Skeletal muscle tissue (tissue), 4 donors: ENCODE results near the gene H6PD. TPM values are rescaled to one million over a fixed set of nuclear protein-coding genes. Genes with fewer than 3 reads are reported as not detected.

Source experiments
- H3K27ac ChIP-seq: one replicate; pipeline ENCODE4 v1.7.0; 2013; ENCODE audit warnings: mild to moderate bottlenecking, low read depth, low read length, inconsistent platforms
- H3K27me3 ChIP-seq, 3 donors: one replicate each; pipeline ENCODE4 v1.7.0; 2013; ENCODE audit warnings: low read length in 3 of 3; ENCODE audit not compliant: control insufficient read depth in 3 of 3, insufficient read depth in 3 of 3
- H3K36me3 ChIP-seq, 3 donors: one replicate each; pipeline ENCODE4 v1.7.0; 2013; ENCODE audit warnings: low read length in 3 of 3; ENCODE audit not compliant: control insufficient read depth in 3 of 3, insufficient read depth in 3 of 3
- H3K4me1 ChIP-seq, 3 donors: one replicate each; pipeline ENCODE4 v1.7.0; 2013; ENCODE audit warnings: low read length in 3 of 3, mild to moderate bottlenecking in 3 of 3; ENCODE audit not compliant: control insufficient read depth in 3 of 3, insufficient read depth in 3 of 3
- H3K4me3 ChIP-seq, 3 donors: one replicate each; pipeline ENCODE4 v1.7.0; 2013; ENCODE audit warnings: low read length in 3 of 3
- H3K9ac ChIP-seq, 3 donors: one replicate each; pipeline ENCODE4 v1.7.0; 2013; ENCODE audit warnings: low read length in 3 of 3, mild to moderate bottlenecking in 3 of 3, moderate library complexity in 2 of 3, low read depth in 1 of 3
- H3K9me3 ChIP-seq, 3 donors: one replicate each; pipeline ENCODE4 v1.7.0; 2013; ENCODE audit warnings: low read length in 3 of 3; ENCODE audit not compliant: control insufficient read depth in 3 of 3
- total RNA-seq: library from RNA; depleted of rRNA; stranded (reverse); fragments of >200 nt; gene quantifications from one replicate; pipeline ENCODE4 v1.2.3, GENCODE V29; 2014
- donor health status: Osteomylitis.

The H6PD gene
- total RNA-seq, 1 donor from 2014 or later: 24.5 TPM

DNA sequence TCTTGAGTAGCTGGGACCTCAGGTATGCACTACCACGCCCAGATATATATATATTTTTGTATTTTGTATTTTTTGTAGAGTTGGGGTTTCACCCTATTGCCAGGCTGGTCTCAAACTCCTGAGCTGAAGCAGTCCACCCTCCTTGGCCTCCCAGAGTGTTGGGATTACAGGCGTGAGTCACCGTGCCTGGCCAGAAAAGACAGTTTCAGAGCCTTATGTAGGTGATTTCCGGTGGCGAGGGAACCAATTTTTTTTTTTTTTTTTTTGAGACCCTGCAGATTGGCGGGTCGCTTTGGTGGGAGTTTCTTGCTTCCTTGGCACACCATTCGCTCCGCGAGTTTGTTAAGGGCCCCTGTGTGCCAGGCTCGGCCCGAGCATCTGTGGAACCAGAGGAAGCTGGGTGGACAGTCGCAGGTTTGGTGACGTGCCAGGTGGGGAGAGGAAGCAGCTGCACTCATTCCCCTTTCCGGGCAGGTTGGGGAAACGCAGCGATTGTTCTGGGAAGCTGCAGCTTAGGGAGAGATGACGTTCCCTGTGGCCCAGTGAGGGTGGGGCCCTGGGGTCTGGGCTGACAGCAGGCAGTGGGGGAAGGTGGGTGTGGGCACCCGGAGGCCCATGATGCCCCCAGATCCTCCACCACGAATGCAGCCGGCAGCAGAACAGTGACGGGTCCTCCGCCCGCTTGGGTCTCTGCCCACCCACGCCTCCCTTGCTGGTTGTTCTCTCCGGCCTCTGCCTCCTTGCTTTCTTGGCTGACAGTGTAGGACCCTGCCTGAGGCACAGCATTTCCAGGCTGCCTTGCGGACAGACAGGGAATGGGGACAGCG is 83.2 kb downstream of the H6PD start:
- peak overlapping the region in 1 of 3 donors; percentile 20 for H3K9ac ChIP-seq
- peaks cover 0 to 2% (median 0%) of the 10 kb centered on the region in 3 donors for H3K36me3 ChIP-seq
- no peaks in the 10 kb centered on the region for H3K27me3 ChIP-seq
- H3K4me3 ChIP-seq: no peak overlapping the region
- peak overlapping the region; percentile 62 for H3K27ac ChIP-seq
- H3K9me3 ChIP-seq: no peaks in the 10 kb centered on the region
- H3K4me1 ChIP-seq: peaks cover 25 to 51% (median 38%) of the 10 kb centered on the region in 3 donors

DNA sequence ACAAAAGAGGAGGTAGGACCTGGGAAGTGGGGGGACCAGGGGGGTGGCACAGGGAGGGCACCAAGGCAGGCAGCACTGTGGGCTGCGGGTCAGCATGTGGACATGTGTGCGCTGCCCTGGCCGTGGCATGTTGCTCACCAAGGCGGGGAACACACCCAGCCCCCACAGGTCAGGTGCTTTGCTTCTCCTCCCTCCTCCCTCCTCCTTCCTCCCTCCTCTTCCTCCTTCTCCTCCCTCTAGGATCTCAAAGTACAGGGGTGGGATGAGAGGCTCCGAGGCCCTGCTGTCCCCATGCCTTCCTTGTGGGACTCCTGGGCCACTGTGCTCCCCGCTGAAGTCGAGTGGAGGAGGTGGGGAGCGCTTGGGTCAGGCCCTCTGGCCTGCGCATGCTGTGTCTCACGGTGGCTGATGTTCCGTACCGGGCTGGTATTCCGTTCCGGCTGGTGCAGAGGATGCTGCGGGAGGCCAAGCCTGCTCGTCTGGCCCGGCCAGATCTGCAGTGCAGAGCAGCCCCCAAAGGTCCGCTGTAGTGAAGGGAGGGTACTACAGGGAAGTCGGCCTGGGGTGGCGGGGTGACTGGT is 84.7 kb downstream of the H6PD start:
- H3K4me3 ChIP-seq: no peak overlapping the region
- H3K9ac ChIP-seq: no peak overlapping the region
- H3K36me3 ChIP-seq: peaks cover 0 to 2% (median 0%) of the 10 kb centered on the region in 3 donors
- H3K27ac ChIP-seq: no peak overlapping the region
- no peaks in the 10 kb centered on the region for H3K9me3 ChIP-seq
- no peaks in the 10 kb centered on the region for H3K27me3 ChIP-seq
- H3K4me1 ChIP-seq: peaks cover 29 to 63% (median 44%) of the 10 kb centered on the region in 3 donors

- Histone ChIP-seq H3K27ac (no peak overlapping the region), H3K36me3 (peaks cover 0 to 2% (median 0%) of the 10 kb centered on the region in 3 donors), H3K4me3 (no peak overlapping the region), H3K9me3 (no peaks in the 10 kb centered on the region), H3K27me3 (no peaks in the 10 kb centered on the region), H3K4me1 (peaks cover 34 to 69% (median 47%) of the 10 kb centered on the region in 3 donors), H3K9ac (no peak overlapping the region)
These were observed 85.4 kb downstream of the H6PD start for GRCh38 chr1:9319789-9320519.

Other genes starting within 250 kb of the H6PD start
- gene SLC2A7, start 208.4 kb upstream of the H6PD start, total RNA-seq: not detected
- gene SLC2A5, start 165.1 kb upstream of the H6PD start, total RNA-seq: 8.9 TPM
- gene GPR157, start 105.7 kb upstream of the H6PD start, total RNA-seq: 2.6 TPM
- gene SPSB1, start 58.1 kb downstream of the H6PD start, total RNA-seq: 6.3 TPM